GM19035 (cell line): ENCODE measurements around the gene OTUD5.
A peak's percentile ranks its signal among the peaks of the same experiment; 100 is the strongest.
"Not testable (repeated sequence)": the region's sequence is repeated elsewhere in the genome, so short reads cannot be mapped to it uniquely, and the experiment has no call there.

Source experiments
- ATAC-seq: cut with Tn5 transposase; IDR thresholded peaks from one replicate; pipeline ENCODE4 v1.9.1; 2021; ENCODE audit not compliant: unreplicated experiment

The OTUD5 gene, protein sequence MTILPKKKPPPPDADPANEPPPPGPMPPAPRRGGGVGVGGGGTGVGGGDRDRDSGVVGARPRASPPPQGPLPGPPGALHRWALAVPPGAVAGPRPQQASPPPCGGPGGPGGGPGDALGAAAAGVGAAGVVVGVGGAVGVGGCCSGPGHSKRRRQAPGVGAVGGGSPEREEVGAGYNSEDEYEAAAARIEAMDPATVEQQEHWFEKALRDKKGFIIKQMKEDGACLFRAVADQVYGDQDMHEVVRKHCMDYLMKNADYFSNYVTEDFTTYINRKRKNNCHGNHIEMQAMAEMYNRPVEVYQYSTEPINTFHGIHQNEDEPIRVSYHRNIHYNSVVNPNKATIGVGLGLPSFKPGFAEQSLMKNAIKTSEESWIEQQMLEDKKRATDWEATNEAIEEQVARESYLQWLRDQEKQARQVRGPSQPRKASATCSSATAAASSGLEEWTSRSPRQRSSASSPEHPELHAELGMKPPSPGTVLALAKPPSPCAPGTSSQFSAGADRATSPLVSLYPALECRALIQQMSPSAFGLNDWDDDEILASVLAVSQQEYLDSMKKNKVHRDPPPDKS

DNA sequence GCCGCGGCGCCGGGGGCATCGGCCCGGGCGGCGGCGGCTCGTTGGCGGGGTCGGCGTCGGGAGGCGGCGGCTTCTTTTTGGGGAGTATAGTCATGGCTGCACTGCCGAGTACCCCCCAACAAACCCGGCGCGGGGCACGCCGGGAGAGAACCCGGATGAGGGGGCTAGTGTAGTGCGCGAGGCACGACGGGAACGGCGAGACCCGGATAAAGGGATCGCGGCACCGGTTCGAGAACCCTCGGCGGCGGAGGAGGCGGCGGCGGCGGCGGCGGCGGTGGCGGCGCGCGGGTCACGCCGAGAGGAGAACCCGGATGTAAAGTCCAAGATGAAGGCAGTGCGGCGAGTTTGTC, at the start of gene OTUD5:
Gene OTUD5, minus strand, starts transcription at position 131 of the 350 bp plus-strand sequence. Its CDS starts 37 bp downstream, at position 94.
- ATAC-seq: peak; percentile 27

DNA sequence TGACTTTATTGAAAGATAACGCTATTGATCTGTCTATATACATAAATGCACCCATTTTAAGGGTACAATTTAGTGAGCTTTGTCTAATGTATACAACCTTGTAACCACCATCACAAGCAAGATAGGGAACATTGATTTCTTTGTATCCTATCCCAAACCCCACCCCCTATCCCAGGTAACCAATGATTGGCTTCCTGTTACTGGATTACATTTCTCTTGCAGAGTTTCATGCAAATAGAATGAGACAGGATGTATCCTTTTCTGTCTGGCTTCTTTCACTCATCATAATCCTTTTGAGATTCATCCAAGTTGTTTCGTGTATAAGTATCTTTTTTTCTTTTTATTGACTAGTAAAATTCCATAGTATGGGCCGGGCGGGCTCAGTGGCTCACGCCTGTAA, 46.3 kb upstream of the OTUD5 start:
- no peak for ATAC-seq

DNA sequence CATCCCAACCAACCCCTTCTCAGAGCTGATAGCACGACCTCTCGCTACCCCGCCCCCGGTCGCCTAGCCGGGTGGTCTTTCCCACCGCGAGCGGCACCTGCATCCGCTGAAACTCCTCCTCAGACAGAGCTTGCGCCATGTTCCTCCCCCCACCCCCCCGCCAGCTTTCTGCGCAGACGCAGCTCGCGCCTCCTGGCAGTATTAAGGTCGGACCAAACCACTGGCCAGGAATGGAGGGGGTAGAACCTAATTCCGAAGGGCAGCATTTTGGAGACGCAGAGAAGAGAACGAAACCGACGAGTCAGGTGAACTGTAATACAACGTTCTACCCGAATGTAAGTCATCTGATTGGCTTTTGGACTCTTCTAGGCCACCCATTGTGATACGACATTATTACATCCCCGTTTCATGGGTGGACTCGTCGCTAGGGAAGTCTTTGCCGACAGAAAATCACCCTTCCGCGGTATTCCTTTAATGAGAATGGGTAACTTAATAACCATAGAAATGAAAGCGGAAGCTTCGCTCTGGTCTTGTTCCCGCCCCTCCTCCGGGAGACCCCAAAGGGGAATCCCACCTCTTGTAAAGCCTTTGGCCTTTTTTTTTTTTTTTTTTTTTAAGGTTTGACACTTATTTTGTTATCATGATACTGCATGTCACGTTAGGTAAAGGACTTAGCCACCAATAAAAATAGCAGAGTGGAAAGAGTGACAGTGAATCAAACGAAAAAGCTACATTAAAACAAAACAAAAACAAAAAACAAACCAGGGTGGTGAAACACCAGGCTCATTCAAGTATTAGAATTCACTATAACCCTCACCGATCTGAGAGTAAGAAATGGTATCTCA, 44.9 kb upstream of the OTUD5 start, which contains the start of gene GRIPAP1:
Gene GRIPAP1, minus strand, starts transcription at position 174 of the 845 bp plus-strand sequence. Its CDS starts 35 bp downstream, at position 139.
- peak; percentile 85 for ATAC-seq

DNA sequence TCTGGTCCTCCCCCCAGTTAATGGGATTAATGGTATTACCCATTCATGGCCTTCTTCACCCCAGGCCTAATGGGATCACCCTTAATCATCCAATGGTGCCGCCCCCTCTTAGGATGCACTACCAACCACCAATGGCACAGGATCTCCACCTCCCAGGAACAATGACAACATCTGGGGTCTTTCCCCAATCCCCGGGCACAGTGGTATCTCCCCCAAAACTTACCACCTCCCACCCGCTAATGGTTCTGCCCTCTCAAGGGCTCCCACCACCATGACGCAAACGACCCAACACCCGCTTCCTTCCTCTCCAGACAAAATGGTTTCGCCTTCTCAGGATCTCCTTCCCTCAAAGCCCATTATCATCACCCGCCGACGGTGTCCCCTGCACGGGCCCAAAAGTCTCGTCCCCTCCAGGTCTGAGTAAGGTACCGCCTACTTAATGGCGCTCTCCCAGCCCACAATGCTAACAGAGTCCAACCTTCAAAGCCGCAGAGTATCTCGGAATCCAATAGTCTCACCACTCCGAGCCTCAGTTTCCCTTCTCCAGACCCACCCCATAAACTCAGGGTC, 44.2 kb upstream of the OTUD5 start:
- peak; percentile 26 for ATAC-seq

DNA sequence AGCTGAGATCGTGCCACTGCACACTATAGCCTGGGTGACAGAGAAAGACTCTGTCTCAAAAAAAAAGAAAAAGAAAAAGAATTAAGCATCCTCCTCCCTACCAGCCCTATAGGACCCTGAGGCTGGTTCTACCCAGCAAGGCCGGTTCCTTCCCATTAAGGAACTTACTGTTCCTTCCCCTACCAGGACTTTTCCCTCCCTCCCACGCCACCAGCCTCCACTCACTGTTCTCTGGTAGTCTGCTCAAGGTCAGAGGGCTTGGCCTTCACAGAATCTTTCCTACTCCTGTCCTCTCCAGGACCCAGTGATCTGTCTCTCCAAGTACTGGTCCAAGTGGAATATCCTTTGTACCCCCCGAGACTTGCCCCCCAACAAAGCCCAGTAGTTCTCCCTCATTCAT, 43.2 kb upstream of the OTUD5 start:
- no peak for ATAC-seq

DNA sequence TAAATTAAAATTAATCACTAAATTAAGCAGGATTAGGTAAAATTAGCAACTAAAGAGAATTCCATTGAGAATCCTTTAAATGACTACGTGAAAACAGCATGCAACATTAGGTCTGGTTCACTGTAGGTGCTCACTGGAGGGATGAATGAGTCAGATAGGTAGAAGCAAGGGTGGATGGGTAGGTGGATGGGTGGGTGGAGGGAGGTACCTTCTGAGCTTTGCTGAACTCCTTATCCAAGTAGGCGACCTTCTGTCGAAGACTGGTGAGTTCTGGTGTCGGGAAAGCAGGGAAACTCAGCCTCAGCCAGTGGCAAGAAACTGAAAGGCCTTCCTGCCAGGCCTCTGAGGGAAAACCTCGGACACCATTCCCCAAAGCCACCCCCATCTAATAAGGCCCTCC, 41.6 kb upstream of the OTUD5 start:
- ATAC-seq: no peak

DNA sequence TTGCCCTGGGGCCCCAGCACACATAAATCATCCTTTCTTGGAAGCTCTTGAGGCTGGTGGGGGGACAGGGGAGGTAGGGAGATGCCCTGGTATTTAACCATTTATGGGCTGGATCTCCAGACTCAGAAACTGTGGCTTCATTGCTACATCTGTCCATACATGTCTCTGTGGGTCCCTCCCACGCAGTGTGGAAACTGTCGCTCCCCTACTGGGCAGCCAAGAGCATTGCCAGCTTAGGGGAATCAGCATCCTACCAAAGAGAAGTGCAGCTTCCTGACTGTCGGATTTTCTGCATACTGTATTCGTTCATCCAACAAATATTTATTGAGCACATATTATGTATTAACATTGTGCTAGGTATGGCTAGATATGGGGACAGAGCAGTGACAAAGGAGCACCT, 41.0 kb upstream of the OTUD5 start:
- no peak for ATAC-seq

DNA sequence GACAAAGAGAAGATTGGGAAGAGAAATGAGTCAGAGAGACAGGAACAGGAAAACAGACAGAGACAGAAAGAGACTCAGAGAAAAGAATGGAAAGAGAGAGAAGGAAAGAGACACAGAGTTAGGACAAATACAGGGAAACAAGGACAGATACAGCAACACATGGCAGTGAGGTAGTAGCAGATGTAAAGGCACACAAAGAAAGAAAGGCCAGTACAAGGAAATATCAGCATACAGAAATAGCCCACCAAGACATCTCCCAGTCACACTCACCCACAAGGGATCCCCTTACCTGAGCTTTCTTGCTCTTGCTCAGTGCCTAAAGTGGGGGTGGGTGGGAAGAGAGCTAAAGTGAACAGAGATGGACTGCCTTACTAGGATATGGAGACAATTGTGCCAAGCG, 40.5 kb upstream of the OTUD5 start:
- ATAC-seq: no peak

DNA sequence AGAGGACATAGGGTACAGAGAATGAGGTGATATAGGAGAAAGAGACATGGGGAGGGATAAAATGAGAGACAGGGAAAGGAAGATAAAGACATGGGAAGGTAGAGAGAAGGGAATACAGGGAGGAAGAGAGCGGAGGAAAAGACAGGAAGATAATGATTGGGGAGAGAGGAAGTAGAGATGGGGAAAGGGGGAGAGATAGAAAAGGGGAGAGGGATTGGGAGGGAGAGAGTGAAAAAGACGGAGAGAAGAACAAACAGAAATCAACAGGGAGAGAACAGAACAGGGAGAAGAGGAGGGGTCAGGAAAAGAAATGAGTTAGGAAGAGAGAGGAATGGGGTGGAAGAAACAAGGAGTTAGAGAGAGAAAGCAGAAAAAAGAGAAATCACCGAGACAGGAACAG, 40.0 kb upstream of the OTUD5 start:
- no peak for ATAC-seq

DNA sequence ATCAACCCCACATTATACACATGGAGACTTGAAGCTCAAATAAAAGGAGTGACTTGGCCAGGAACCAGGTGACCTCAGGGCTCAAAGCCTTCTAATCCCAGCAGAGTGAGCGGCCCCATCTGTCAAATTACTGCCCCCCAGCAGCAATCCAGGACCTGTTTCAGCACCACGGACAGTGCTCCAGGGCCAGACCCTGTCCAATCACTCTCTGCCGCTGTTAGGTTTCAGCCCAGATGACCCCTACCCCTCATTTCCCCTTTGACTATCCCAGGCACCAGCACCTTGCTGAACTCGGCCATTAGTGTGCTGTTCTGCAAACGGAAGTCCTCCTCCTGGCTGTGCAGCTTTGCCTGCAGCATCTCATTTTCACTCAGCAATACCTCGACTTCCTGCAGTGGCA, 39.6 kb upstream of the OTUD5 start:
- ATAC-seq: no peak

DNA sequence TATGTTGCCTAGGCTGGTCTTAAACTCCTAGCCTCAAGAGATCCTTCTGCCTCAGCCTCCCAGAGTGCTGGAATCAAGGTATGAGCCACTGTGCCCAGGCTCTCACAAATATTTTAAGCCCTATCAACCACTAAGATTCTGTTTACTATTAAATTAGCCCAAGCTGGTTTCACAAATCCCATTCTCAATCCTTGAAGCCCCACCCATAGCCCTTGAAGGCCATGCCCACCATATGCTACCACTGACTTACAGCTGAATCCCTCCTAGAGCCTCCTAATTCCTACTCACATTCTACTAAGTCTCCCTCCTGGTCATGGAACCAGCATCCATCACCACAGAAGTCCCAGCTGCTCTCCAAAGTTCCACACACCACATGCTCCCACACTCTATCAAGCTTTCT, 34.9 kb upstream of the OTUD5 start:
- ATAC-seq: no peak

DNA sequence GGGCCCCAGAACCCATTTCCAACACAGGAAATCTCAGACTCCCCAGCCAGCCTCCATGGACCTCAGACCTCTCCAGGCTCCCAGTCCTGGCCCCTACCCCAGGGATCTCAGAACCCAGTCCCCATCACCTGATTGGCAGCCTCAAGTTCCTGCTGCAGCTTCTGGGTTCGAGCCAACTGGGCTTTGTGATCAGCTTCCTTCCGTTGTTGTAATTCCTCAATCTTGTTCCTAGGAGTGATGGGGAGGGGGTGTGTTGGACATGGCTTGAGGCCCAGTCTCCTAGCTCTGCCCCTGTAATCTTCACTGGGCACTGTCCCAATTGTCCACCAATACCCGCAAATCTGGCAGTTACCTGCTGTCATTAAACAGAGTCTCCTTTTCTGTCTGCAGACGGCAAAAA, 32.1 kb upstream of the OTUD5 start:
- ATAC-seq: no peak

DNA sequence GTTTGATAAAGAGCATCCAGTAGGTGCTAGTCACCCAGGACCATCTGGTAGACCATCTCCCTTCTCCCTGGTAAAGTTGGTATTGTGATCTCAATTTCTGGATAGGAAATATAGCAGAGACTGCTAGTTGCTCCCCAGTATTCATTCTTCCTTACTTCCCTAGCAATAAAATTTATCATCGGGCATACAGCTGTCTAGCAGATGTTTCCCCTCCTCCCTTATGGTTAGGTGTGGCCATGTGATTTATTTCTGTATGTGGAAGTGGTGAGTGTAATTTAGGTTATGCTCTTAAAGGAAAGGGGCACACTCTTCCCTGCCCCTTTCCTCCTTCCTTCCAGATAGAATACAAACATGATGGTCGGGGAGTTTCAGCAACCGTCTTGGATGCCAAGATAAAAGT, 26.5 kb upstream of the OTUD5 start:
- ATAC-seq: no peak

DNA sequence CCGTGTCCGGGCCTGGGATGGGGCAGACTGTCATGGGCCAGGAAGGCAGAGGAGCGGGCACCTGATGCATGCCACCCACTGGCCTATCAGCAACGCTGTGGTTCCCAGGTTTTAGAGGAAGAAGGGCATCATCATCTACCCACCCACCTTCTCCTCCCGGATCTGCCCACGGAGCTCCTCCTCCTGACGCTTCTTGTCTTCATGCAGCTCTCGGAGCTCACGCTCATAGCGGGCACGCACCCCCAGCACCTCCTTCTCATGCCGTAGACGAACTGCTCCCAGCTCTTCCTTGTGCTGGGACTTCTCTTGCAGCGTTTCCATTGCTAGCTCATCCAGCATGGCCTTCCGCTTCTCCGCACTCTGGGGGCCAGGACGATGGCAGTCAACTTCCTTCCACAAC, 25.7 kb upstream of the OTUD5 start:
- no peak for ATAC-seq

DNA sequence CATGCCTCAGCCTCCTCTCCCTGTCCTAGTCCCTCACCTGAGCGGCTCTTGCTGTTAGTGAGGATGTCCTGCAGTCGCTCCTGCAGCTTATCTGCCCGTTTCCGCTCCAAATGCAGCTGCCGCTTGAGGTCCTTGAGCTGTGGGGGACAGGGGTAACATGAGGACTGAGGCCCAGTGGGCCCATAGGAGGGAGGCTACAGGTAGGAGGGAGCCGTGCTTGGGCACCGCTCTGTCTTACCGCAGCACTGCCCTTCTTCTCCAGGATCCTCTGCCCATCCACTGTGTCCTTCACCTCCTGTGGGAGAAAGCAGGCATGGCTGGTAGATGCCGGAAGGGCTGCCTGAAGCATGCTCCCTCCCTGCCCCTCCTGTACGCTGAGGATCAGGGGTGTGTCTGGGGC, 23.8 kb upstream of the OTUD5 start:
- no peak for ATAC-seq

DNA sequence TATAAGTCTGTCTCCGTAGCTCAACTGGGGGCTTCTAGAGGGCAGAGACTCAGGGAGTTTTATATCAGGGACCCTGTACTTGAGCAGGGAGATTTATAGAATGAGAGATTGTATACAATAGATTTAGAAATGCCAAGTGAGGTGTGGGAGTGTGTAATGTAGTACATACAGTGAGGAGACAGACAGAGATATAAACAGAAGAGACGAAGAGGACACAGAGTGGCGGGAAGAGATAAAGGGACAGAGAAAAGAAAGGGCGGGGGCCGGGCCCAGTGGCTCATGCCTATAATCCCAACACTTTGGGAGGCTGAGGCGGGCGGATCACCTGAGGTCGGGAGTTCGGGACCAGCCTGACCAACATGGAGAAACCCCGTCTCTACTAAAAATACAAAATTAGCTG, 22.9 kb upstream of the OTUD5 start:
- ATAC-seq: not testable (repeated sequence)

DNA sequence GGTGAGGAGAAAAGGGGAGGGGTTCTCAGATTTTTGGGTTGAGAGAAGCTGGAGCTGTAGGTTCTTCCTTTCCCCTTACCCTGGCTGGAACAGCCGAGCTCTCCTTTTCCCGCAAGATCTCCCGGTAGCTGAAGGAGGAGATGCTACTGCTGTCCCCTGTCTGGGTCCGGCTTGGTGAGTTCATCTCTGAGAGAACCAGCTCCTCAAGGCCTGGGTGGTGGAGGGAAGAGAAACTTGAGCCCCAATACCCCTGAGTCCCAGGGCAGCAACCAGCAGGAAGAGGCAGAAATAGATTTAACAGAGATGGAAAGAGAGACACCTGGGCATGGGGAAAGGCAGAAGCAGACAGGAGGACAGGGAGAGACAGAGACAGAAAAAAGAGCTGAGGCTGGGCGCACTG, 20.8 kb upstream of the OTUD5 start:
- no peak for ATAC-seq

DNA sequence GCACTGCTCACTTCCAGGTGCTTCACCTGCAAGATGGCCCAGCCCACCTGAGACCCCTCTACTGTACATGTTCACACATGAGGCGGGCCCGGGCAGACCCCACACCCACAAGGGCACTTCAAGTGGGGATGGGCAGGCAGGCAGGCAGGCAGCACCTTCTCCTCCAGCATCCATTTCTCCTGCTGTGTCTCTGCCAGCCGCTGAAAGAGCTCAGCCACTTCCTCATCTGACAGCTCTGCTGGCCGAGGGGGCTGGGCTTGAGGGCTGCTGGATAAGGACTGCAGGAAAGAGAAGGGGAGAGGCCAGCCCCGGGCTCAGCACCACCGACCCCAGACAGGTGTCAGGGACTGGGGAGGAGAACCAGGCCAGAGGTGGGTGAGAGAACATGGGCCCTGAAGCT, 18.7 kb upstream of the OTUD5 start:
- no peak for ATAC-seq

DNA sequence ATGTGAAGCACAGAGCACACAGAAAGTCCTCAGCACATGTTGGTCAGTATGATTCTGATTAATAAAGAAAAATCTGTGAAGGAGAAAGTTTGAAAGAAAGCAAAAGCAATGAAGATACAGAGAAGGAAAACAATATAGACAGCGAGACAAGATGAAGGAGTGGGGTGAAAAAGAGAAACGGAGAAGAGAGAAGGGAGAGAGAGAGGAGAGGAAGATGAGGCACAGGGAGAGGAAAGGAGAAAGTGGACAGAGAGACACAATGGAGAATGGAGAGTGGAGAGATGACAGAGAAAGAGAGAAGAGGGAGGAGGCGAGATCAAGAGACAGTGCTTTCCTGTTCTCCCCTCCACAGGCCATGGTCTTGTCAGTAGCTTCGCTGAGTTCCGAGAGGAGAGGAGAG, 18.1 kb upstream of the OTUD5 start:
- no peak for ATAC-seq

DNA sequence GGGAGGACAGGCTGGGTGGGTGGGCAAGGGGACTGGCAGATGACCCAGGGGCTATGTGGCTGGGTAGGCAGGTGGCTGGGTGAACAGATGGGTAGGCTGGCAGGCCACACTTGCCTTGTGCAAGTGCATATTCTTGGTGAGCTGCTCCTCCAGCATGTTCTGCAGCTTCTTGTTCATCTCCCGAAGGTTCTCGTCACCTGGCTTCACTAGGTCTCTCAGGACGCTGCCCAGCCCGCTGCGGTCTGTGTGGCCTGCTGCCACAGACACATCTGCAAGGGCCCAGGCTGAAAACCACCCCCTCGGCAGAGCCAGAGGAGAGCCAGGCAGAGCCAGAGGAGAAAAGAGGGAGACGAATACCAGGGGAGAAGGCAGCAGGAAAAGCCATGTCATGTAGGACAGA, 17.6 kb upstream of the OTUD5 start:
- no peak for ATAC-seq

DNA sequence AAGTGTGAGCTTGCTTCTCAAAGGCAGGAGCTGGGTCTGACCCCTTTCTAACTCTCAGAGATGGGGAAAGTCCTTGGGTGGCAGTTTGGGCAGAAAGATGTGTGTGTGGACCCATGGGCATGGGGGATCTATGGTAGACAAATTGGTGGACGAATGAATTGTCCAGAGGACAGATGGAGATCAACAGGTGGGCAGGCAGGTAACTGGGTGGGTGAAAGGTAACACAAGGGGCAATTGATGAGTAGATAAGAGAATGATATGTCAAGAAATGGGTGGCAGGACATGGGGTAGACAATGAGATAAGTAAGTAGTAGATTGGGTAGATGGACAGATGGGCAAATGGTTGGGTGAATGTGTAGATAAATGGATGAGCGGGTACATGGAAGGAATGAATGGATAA, 17.2 kb upstream of the OTUD5 start:
- ATAC-seq: no peak

DNA sequence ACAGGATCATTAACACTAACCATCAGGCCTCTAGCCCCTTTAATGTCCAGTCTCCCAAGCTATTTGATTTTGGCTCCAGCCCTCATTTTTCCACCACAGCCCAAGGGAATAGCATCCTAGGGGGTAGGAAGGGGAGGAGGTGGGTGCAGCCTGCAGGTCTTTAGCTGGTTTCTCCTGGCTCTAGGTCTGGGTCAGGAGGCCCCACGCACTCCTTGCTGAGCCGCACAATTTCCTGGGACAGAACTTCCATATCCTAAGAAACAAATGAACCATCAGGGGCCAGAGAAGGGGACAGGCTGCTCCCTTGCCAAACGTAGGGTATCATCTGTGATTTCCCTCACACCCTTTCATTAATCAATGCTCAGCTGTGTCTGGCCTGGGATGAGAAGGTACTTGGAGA, 16.6 kb upstream of the OTUD5 start:
- ATAC-seq: no peak
